Measurements from ENCODE around the gene TAB2.

Gene TAB2

GRCh38 chr6:149334201-149334600 lies 16.7 kb downstream of the TAB2 start:
- no peak for DNase-seq (ENCODE audit: low spot score)
- no peak for TF ChIP-seq CTCF (IDR thresholded peaks at IDR 0.05; ENCODE audit: extremely low read depth, insufficient read depth, missing control alignments)
- in situ Hi-C loops (cut with MboI; ENCODE audit: low pct_unique_long_range_greater_than_20kb, low sequenced_read_pairs, unreplicated experiment): no loop called here

- in situ Hi-C loops (cut with MboI; ENCODE audit: low pct_unique_long_range_greater_than_20kb, low sequenced_read_pairs, unreplicated experiment): no loop called here
- DNase-seq (ENCODE audit: low spot score): no peak
- no peak for TF ChIP-seq CTCF (IDR thresholded peaks at IDR 0.05; ENCODE audit: extremely low read depth, insufficient read depth, missing control alignments)
Observed at GRCh38 chr6:149334682-149335160, 17.2 kb downstream of the TAB2 start.

GRCh38 chr6:149335924-149336608 lies 18.6 kb downstream of the TAB2 start:
- TF ChIP-seq CTCF (IDR thresholded peaks at IDR 0.05; ENCODE audit: extremely low read depth, insufficient read depth, missing control alignments): no peak
- DNase-seq (ENCODE audit: low spot score): no peak
- in situ Hi-C loops (cut with MboI; ENCODE audit: low pct_unique_long_range_greater_than_20kb, low sequenced_read_pairs, unreplicated experiment): no loop called here

- in situ Hi-C loops (cut with MboI; ENCODE audit: low pct_unique_long_range_greater_than_20kb, low sequenced_read_pairs, unreplicated experiment): no loop called here
- TF ChIP-seq CTCF (IDR thresholded peaks at IDR 0.05; ENCODE audit: extremely low read depth, insufficient read depth, missing control alignments): no peak
- DNase-seq (ENCODE audit: low spot score): no peak
Observed at GRCh38 chr6:149336609-149336928, 19.1 kb downstream of the TAB2 start.

- DNase-seq (ENCODE audit: low spot score): no peak
- no peak for TF ChIP-seq CTCF (IDR thresholded peaks at IDR 0.05; ENCODE audit: extremely low read depth, insufficient read depth, missing control alignments)
- in situ Hi-C loops (cut with MboI; ENCODE audit: low pct_unique_long_range_greater_than_20kb, low sequenced_read_pairs, unreplicated experiment): no loop called here
Observed at GRCh38 chr6:149337320-149337719, 19.8 kb downstream of the TAB2 start.

GRCh38 chr6:149340200-149340599 lies 22.7 kb downstream of the TAB2 start:
- in situ Hi-C loops (cut with MboI; ENCODE audit: low pct_unique_long_range_greater_than_20kb, low sequenced_read_pairs, unreplicated experiment): no loop called here
- no peak for DNase-seq (ENCODE audit: low spot score)
- TF ChIP-seq CTCF (IDR thresholded peaks at IDR 0.05; ENCODE audit: extremely low read depth, insufficient read depth, missing control alignments): no peak
